WTC11 (cell line): ENCODE data around the gene LDLRAD4. TPM values are rescaled to one million over a fixed set of nuclear protein-coding genes. Genes with fewer than 3 reads are reported as not detected.

ENCODE experiments used
- ATAC-seq: fragments of 200-7000 bp; cut with Tn5 transposase; 2 replicates; pipeline ENCODE4 v1.10.0; 2021; ENCODE audit warnings: mild to moderate bottlenecking, moderate library complexity
- CTCF ChIA-PET: fragments of 300-600 bp; sonication (Branson Sonifier 250); formaldehyde crosslinking; loops from one replicate; lab custom pipeline; 2021; ENCODE audit warnings: antibody characterized with exemption; lab: Charles Lee
- POLR2A ChIA-PET: fragments of 350-600 bp; sonication (Branson Sonifier 250); formaldehyde crosslinking; loops from one replicate; lab custom pipeline; 2021; ENCODE audit warnings: antibody characterized with exemption; lab: Charles Lee
- DNase-seq: peaks from one replicate; pipeline ENCODE4 v3.0.0; 2021; ENCODE audit warnings: low spot score
- H3K27ac Mint-ChIP-seq: 2 replicates; pipeline ENCODE4 v1.8.0; 2021; ENCODE audit warnings: mixed read lengths
- H3K27me3 Mint-ChIP-seq: 2 replicates; pipeline ENCODE4 v1.8.0; 2021; ENCODE audit warnings: low read depth, mild to moderate bottlenecking, moderate library complexity, mixed read lengths
- H3K36me3 Mint-ChIP-seq: 2 replicates; pipeline ENCODE4 v1.8.0; 2021; ENCODE audit warnings: mixed read lengths
- H3K4me1 Mint-ChIP-seq: 2 replicates; pipeline ENCODE4 v1.8.0; 2022; ENCODE audit warnings: mixed read lengths
- H3K4me3 Mint-ChIP-seq: 2 replicates; pipeline ENCODE4 v1.8.0; 2021; ENCODE audit warnings: mild to moderate bottlenecking, moderate library complexity, mixed read lengths
- H3K9me3 Mint-ChIP-seq: 2 replicates; pipeline ENCODE4 v1.8.0; 2021; ENCODE audit warnings: mixed read lengths
- AFF4 ChIP-seq: sonication (generic); formaldehyde crosslinking; IDR thresholded peaks from 2 replicates; pipeline ENCODE4 v1.8.1; 2023; ENCODE audit warnings: mild to moderate bottlenecking, missing genetic modification reagents, borderline replicate concordance
- ARID4B ChIP-seq: sonication (generic); formaldehyde crosslinking; IDR thresholded peaks from 2 replicates; pipeline ENCODE4 v1.8.0; 2023; ENCODE audit warnings: missing genetic modification reagents, mild to moderate bottlenecking, borderline replicate concordance
- ATF1 ChIP-seq: sonication (generic); formaldehyde crosslinking; IDR thresholded peaks from 2 replicates; pipeline ENCODE4 v1.8.1; 2023; ENCODE audit warnings: mild to moderate bottlenecking, moderate library complexity, missing genetic modification reagents
- CBFB ChIP-seq: sonication (generic); formaldehyde crosslinking; IDR thresholded peaks from 2 replicates; pipeline ENCODE4 v1.8.1; 2022; ENCODE audit warnings: mild to moderate bottlenecking, low read depth, missing genetic modification reagents
- CREB1 ChIP-seq: sonication (generic); formaldehyde crosslinking; IDR thresholded peaks from 2 replicates; pipeline ENCODE4 v1.8.0; 2023; ENCODE audit warnings: mild to moderate bottlenecking, missing genetic modification reagents
- ERG ChIP-seq: fragments of 250-450 bp; sonication (Bioruptor Pico); IDR thresholded peaks from 2 replicates; pipeline ENCODE4 v1.8.0; 2021; ENCODE audit warnings: mild to moderate bottlenecking
- FOXJ3 ChIP-seq: sonication (generic); formaldehyde crosslinking; IDR thresholded peaks from 2 replicates; pipeline ENCODE4 v1.9.0; 2021; ENCODE audit warnings: missing genetic modification reagents, mild to moderate bottlenecking, borderline replicate concordance
- FOXK1 ChIP-seq: sonication (generic); formaldehyde crosslinking; IDR thresholded peaks from 2 replicates; pipeline ENCODE4 v1.8.0; 2022; ENCODE audit warnings: mild to moderate bottlenecking, moderate library complexity, missing genetic modification reagents
- MAX ChIP-seq: sonication (generic); formaldehyde crosslinking; IDR thresholded peaks from 2 replicates; pipeline ENCODE4 v1.8.0; 2022; ENCODE audit warnings: mild to moderate bottlenecking, missing genetic modification reagents
- MXD4 ChIP-seq: fragments of 250-450 bp; sonication (Bioruptor Pico); IDR thresholded peaks from 2 replicates; pipeline ENCODE4 v1.8.0; 2021; ENCODE audit warnings: mild to moderate bottlenecking, moderate library complexity, borderline replicate concordance
- NFE2L1 ChIP-seq: sonication (generic); formaldehyde crosslinking; IDR thresholded peaks from 2 replicates; pipeline ENCODE4 v1.8.1; 2023; ENCODE audit warnings: missing genetic modification reagents
- PRRX2 ChIP-seq: fragments of 250-450 bp; sonication (Bioruptor Pico); IDR thresholded peaks from 2 replicates; pipeline ENCODE4 v1.8.0; 2021; ENCODE audit warnings: mild to moderate bottlenecking
- RELA ChIP-seq: sonication (generic); formaldehyde crosslinking; IDR thresholded peaks from 2 replicates; pipeline ENCODE4 v1.8.1; 2022; ENCODE audit warnings: missing genetic modification reagents, mild to moderate bottlenecking, borderline replicate concordance
- SOX15 ChIP-seq: fragments of 250-450 bp; sonication (Bioruptor Pico); IDR thresholded peaks from 2 replicates; pipeline ENCODE4 v1.9.0; 2021; ENCODE audit warnings: mild to moderate bottlenecking
- USF1 ChIP-seq: sonication (generic); formaldehyde crosslinking; IDR thresholded peaks from 2 replicates; pipeline ENCODE4 v1.8.0; 2022; ENCODE audit warnings: mild to moderate bottlenecking, missing genetic modification reagents
- ZBTB21 ChIP-seq: sonication (generic); formaldehyde crosslinking; IDR thresholded peaks from 2 replicates; pipeline ENCODE4 v1.8.1; 2023; ENCODE audit warnings: mild to moderate bottlenecking, missing genetic modification reagents, borderline replicate concordance
- ZNF317 ChIP-seq: sonication (generic); formaldehyde crosslinking; IDR thresholded peaks from 2 replicates; pipeline ENCODE4 v1.8.1; 2023; ENCODE audit warnings: low read depth, mild to moderate bottlenecking, moderate library complexity, missing genetic modification reagents, borderline replicate concordance
- ZNF512 ChIP-seq: sonication (generic); formaldehyde crosslinking; IDR thresholded peaks from 2 replicates; pipeline ENCODE4 v1.8.1; 2022; ENCODE audit warnings: missing genetic modification reagents, borderline replicate concordance
- ZNF532 ChIP-seq: fragments of 250-450 bp; sonication (Bioruptor Pico); IDR thresholded peaks from 2 replicates; pipeline ENCODE4 v1.9.0; 2021; ENCODE audit warnings: mild to moderate bottlenecking, borderline replicate concordance
- total RNA-seq: library from RNA; stranded (reverse); gene quantifications from 3 replicates; pipeline ENCODE4 v1.2.3, GENCODE V29; 2021

LDLRAD4 gene
- total RNA-seq, 1 experiment from 2014 or later: 6.2 TPM

GRCh38 chr18:13621446-13621849, 402.9 kb downstream of the LDLRAD4 start (continued):
- TF ChIP-seq AFF4 (CRISPR knock-in tag) (no peak), SOX15 (CRISPR knock-in tag) (no peak), CREB1 (no peak), ZBTB21 (no peak), ERG (CRISPR knock-in tag) (no peak), RELA (CRISPR knock-in tag) (no peak), USF1 (CRISPR knock-in tag) (no peak), ZNF317 (CRISPR knock-in tag) (no peak)

GRCh38 chr18:13621886-13622619, 403.5 kb downstream of the LDLRAD4 start:
- H3K4me3 Mint-ChIP-seq: no peak overlapping the region
- ChIA-PET CTCF (no interaction called here), POLR2A (no interaction called here)
- no peak overlapping the region for H3K27ac Mint-ChIP-seq
- H3K27me3 Mint-ChIP-seq: no peaks in the 10 kb centered on the region
- no peaks in the 10 kb centered on the region for H3K36me3 Mint-ChIP-seq
- ATAC-seq (no peak), DNase-seq (no peak)
- H3K9me3 Mint-ChIP-seq: no peaks in the 10 kb centered on the region
- no peaks in the 10 kb centered on the region for H3K4me1 Mint-ChIP-seq
- no peak for TF ChIP-seq MXD4 (CRISPR knock-in tag)
- TF ChIP-seq NFE2L1 (CRISPR knock-in tag): no peak
- no peak for TF ChIP-seq ATF1 (CRISPR knock-in tag)
- no peak for TF ChIP-seq MAX (CRISPR knock-in tag)
- no peak for TF ChIP-seq FOXJ3 (CRISPR knock-in tag)
- TF ChIP-seq FOXK1 (CRISPR knock-in tag): no peak
- TF ChIP-seq ZNF532 (CRISPR knock-in tag): no peak
- no peak for TF ChIP-seq ARID4B (CRISPR knock-in tag)
- no peak for TF ChIP-seq PRRX2
- TF ChIP-seq CBFB (CRISPR knock-in tag): no peak
- no peak for TF ChIP-seq ZNF512 (CRISPR knock-in tag)
